ENCODE measurements around the gene ASAP2. TPM values are rescaled to one million over a fixed set of nuclear protein-coding genes. Genes with fewer than 3 reads are reported as not detected.

Gene ASAP2
- total RNA-seq, 1 donor from 2014 or later, result 49.6 TPM

- no peaks in the 10 kb centered on the region for H3K36me3 Mint-ChIP-seq (ENCODE audit: unreplicated experiment)
- H3K4me1 Mint-ChIP-seq (ENCODE audit: low read depth, unreplicated experiment), result no peaks in the 10 kb centered on the region
- H3K27ac Mint-ChIP-seq (ENCODE audit: unreplicated experiment), result no peak overlapping the region
- no peak for DNase-seq
- H3K27me3 Mint-ChIP-seq (ENCODE audit: unreplicated experiment), result peaks cover 2% of the 10 kb centered on the region
- TF ChIP-seq CTCF (IDR thresholded peaks at IDR 0.05; ENCODE audit: partially characterized antibody, unreplicated experiment), result no peak
- H3K9me3 Mint-ChIP-seq (ENCODE audit: unreplicated experiment), result peaks cover 3% of the 10 kb centered on the region
- H3K4me3 Mint-ChIP-seq (ENCODE audit: unreplicated experiment), result no peak overlapping the region
Measured at GRCh38 chr2:9167718-9168657, 38.6 kb upstream of the ASAP2 start.

- peaks cover 3% of the 10 kb centered on the region for H3K9me3 Mint-ChIP-seq (ENCODE audit: unreplicated experiment)
- no peaks in the 10 kb centered on the region for H3K36me3 Mint-ChIP-seq (ENCODE audit: unreplicated experiment)
- no peak overlapping the region for H3K4me3 Mint-ChIP-seq (ENCODE audit: unreplicated experiment)
- H3K4me1 Mint-ChIP-seq (ENCODE audit: low read depth, unreplicated experiment), result no peaks in the 10 kb centered on the region
- no peak for TF ChIP-seq CTCF (IDR thresholded peaks at IDR 0.05; ENCODE audit: partially characterized antibody, unreplicated experiment)
- DNase-seq, result no peak
- H3K27me3 Mint-ChIP-seq (ENCODE audit: unreplicated experiment), result peaks cover 2% of the 10 kb centered on the region
- no peak overlapping the region for H3K27ac Mint-ChIP-seq (ENCODE audit: unreplicated experiment)
Measured at GRCh38 chr2:9168821-9169221, 37.8 kb upstream of the ASAP2 start.

- H3K4me1 Mint-ChIP-seq (ENCODE audit: low read depth, unreplicated experiment), result no peaks in the 10 kb centered on the region
Measured at GRCh38 chr2:9169349-9170107, 37.1 kb upstream of the ASAP2 start.

GRCh38 chr2:9170458-9171130 lies 36.0 kb upstream of the ASAP2 start:
- Mint-ChIP-seq H3K4me1 (ENCODE audit: low read depth, unreplicated experiment) (no peaks in the 10 kb centered on the region), H3K27ac (ENCODE audit: unreplicated experiment) (no peak overlapping the region), H3K36me3 (ENCODE audit: unreplicated experiment) (no peaks in the 10 kb centered on the region), H3K27me3 (ENCODE audit: unreplicated experiment) (peaks cover 2% of the 10 kb centered on the region), H3K4me3 (ENCODE audit: unreplicated experiment) (no peak overlapping the region), H3K9me3 (ENCODE audit: unreplicated experiment) (peaks cover 3% of the 10 kb centered on the region)
- TF ChIP-seq CTCF (IDR thresholded peaks at IDR 0.05; ENCODE audit: partially characterized antibody, unreplicated experiment), result no peak
- DNase-seq, result no peak

More at GRCh38 chr2:9169349-9170107, 37.1 kb upstream of the ASAP2 start:
- no peak overlapping the region for H3K27ac Mint-ChIP-seq (ENCODE audit: unreplicated experiment)
- H3K36me3 Mint-ChIP-seq (ENCODE audit: unreplicated experiment), result no peaks in the 10 kb centered on the region
- H3K9me3 Mint-ChIP-seq (ENCODE audit: unreplicated experiment), result peaks cover 3% of the 10 kb centered on the region
- DNase-seq, result no peak
- no peak overlapping the region for H3K4me3 Mint-ChIP-seq (ENCODE audit: unreplicated experiment)
- H3K27me3 Mint-ChIP-seq (ENCODE audit: unreplicated experiment), result peaks cover 2% of the 10 kb centered on the region
- no peak for TF ChIP-seq CTCF (IDR thresholded peaks at IDR 0.05; ENCODE audit: partially characterized antibody, unreplicated experiment)
